IMR-90 (cell line): ENCODE measurements around the gene CAPN2. TPM values are rescaled to one million over a fixed set of nuclear protein-coding genes. Genes with fewer than 3 reads are reported as not detected.

Experiments
- ATAC-seq: fragments of 200-7000 bp; cut with Tn5 transposase; 2 replicates; pipeline ENCODE4 v1.9.1; 2020; ENCODE audit warnings: low read depth, mild to moderate bottlenecking, moderate library complexity
- BruUV-seq: library from RNA; stranded (reverse); fragments of 400-500 nt; replicated peaks from 2 replicates; lab custom pipeline; 2021; lab: Mats Ljungman, UMichigan
- CTCF ChIA-PET: fragments of 300-600 bp; formaldehyde crosslinking; extraction: SDS; loops from one replicate; lab custom pipeline; 2021; ENCODE audit warnings: antibody characterized with exemption; lab: Yijun Ruan, JAX
- POLR2A ChIA-PET: fragments of 300-600 bp; sonication (Branson Sonifier 250); formaldehyde crosslinking; loops from one replicate; lab custom pipeline; 2022; ENCODE audit warnings: antibody characterized with exemption; ENCODE audit not compliant: unreplicated experiment; lab: Charles Lee
- DNase-seq: peaks from one replicate; pipeline ENCODE4 v3.0.0; 2013
- H2AFZ ChIP-seq: replicated peaks from 2 replicates; pipeline ENCODE3; 2013; ENCODE audit warnings: low read length, mild to moderate bottlenecking; ENCODE audit not compliant: poor library complexity
- H2AK5ac ChIP-seq: 2 replicates; pipeline ENCODE4 v1.6.1; 2013; ENCODE audit warnings: low read depth, low read length, inconsistent platforms
- H2AK9ac ChIP-seq: replicated peaks from 2 replicates; pipeline ENCODE3; 2013; ENCODE audit warnings: mild to moderate bottlenecking, low read depth, low read length, moderate library complexity; ENCODE audit not compliant: poor library complexity
- H2BK120ac ChIP-seq: 2 replicates; pipeline ENCODE4 v1.6.1; 2013; ENCODE audit warnings: low read depth, low read length, inconsistent platforms
- H2BK15ac ChIP-seq: 3 replicates; pipeline ENCODE4 v1.6.1; 2013; ENCODE audit warnings: low read depth, low read length, inconsistent platforms
- H2BK20ac ChIP-seq: 2 replicates; pipeline ENCODE4 v1.6.1; 2013; ENCODE audit warnings: low read depth, mild to moderate bottlenecking, inconsistent platforms, low read length, moderate library complexity
- H2BK5ac ChIP-seq: 2 replicates; pipeline ENCODE4 v1.6.1; 2013; ENCODE audit warnings: mild to moderate bottlenecking, low read depth, low read length, inconsistent platforms; ENCODE audit not compliant: poor library complexity, severe bottlenecking
- H3K14ac ChIP-seq: replicated peaks from 2 replicates; pipeline ENCODE4 v1.6.1; 2013; ENCODE audit warnings: low read depth, low read length, inconsistent platforms
- H3K18ac ChIP-seq: 2 replicates; pipeline ENCODE4 v1.6.1; 2013; ENCODE audit warnings: low read depth, low read length, control low read depth
- H3K23ac ChIP-seq: 2 replicates; pipeline ENCODE4 v1.6.1; 2013; ENCODE audit warnings: low read depth, low read length, inconsistent platforms
- H3K27ac ChIP-seq: 2 replicates; pipeline ENCODE4 v1.5.1; 2013; ENCODE audit warnings: mild to moderate bottlenecking, control low read depth, low read length; ENCODE audit not compliant: insufficient read depth
- H3K27me3 ChIP-seq: 2 replicates; pipeline ENCODE4 v1.6.1; 2013; ENCODE audit warnings: low read length; ENCODE audit not compliant: control insufficient read depth, insufficient read depth
- H3K36me3 ChIP-seq: 2 replicates; pipeline ENCODE4 v1.6.1; 2013; ENCODE audit warnings: low read length, mixed read lengths; ENCODE audit not compliant: control insufficient read depth, insufficient read depth
- H3K4ac ChIP-seq: 2 replicates; pipeline ENCODE4 v1.6.1; 2013; ENCODE audit warnings: low read depth, low read length, inconsistent platforms
- H3K4me1 ChIP-seq: 2 replicates; pipeline ENCODE4 v1.6.1; 2013; ENCODE audit warnings: low read length, mixed read lengths; ENCODE audit not compliant: control insufficient read depth, insufficient read depth
- H3K4me2 ChIP-seq: 2 replicates; pipeline ENCODE4 v1.6.1; 2013; ENCODE audit warnings: low read depth, mild to moderate bottlenecking, control low read depth, low read length, moderate library complexity
- H3K4me3 ChIP-seq: 2 replicates; pipeline ENCODE4 v1.5.1; 2013; ENCODE audit warnings: low read depth, mild to moderate bottlenecking, control low read depth, low read length, moderate library complexity; ENCODE audit not compliant: insufficient read depth
- H3K56ac ChIP-seq: 2 replicates; pipeline ENCODE4 v1.6.1; 2013; ENCODE audit warnings: low read length, inconsistent platforms; ENCODE audit not compliant: insufficient read depth; ENCODE audit errors: extremely low read depth
- H3K79me1 ChIP-seq, 2 experiments: 2 replicates each; pipeline ENCODE4 v1.6.1; 2013; ENCODE audit warnings: low read length in 2 of 2, inconsistent platforms in 1 of 2, low read depth in 1 of 2
- H3K9ac ChIP-seq: 2 replicates; pipeline ENCODE4 v1.6.1; 2013; ENCODE audit warnings: low read depth, low read length, control low read depth
- H3K9me1 ChIP-seq: 2 replicates; pipeline ENCODE4 v1.6.1; 2013; ENCODE audit warnings: low read length, inconsistent platforms; ENCODE audit not compliant: insufficient read depth
- H3K9me3 ChIP-seq: 2 replicates; pipeline ENCODE4 v1.6.1; 2013; ENCODE audit warnings: low read length; ENCODE audit not compliant: control insufficient read depth, insufficient read depth
- H4K20me1 ChIP-seq: 2 replicates; pipeline ENCODE4 v1.6.1; 2013; ENCODE audit warnings: low read length, inconsistent platforms; ENCODE audit not compliant: insufficient read depth
- H4K5ac ChIP-seq: 2 replicates; pipeline ENCODE4 v1.6.1; 2013; ENCODE audit warnings: mild to moderate bottlenecking, low read depth, low read length, control low read depth
- H4K8ac ChIP-seq, 2 experiments: 2 replicates each; pipeline ENCODE4 v1.6.1; 2013; ENCODE audit warnings: low read depth in 2 of 2, low read length in 2 of 2, control low read depth in 1 of 2, inconsistent platforms in 1 of 2
- H4K91ac ChIP-seq: 2 replicates; pipeline ENCODE4 v1.6.1; 2013; ENCODE audit warnings: low read depth, low read length, inconsistent platforms; ENCODE audit not compliant: insufficient read depth
- BHLHE40 ChIP-seq: fragments of 150-350 bp; IDR thresholded peaks from 2 replicates; pipeline ENCODE4 v1.6.1; 2016; ENCODE audit warnings: mild to moderate bottlenecking, low read depth, low read length
- CEBPB ChIP-seq: IDR thresholded peaks from 2 replicates; pipeline ENCODE4 v1.6.1; 2012; ENCODE audit warnings: low read depth, low read length, improper control_type of control experiment
- CHD1 ChIP-seq: IDR thresholded peaks from 2 replicates; pipeline ENCODE4 v1.6.1; 2012; ENCODE audit warnings: low read depth, low read length, improper control_type of control experiment
- CTCF ChIP-seq: conservative IDR thresholded peaks from 2 replicates; pipeline ENCODE4 v1.5.1; 2012; ENCODE audit warnings: mild to moderate bottlenecking, low read depth, low read length, improper control_type of control experiment
- FOS ChIP-seq: fragments of 150-350 bp; IDR thresholded peaks from 2 replicates; pipeline ENCODE4 v1.6.1; 2016; ENCODE audit warnings: low read depth, low read length
- MAFK ChIP-seq: IDR thresholded peaks from 2 replicates; pipeline ENCODE4 v1.6.1; 2012; ENCODE audit warnings: low read depth, low read length, improper control_type of control experiment
- MAZ ChIP-seq: IDR thresholded peaks from 2 replicates; pipeline ENCODE4 v1.6.1; 2012; ENCODE audit warnings: low read depth, mild to moderate bottlenecking, low read length, improper control_type of control experiment, moderate library complexity, borderline replicate concordance
- MXI1 ChIP-seq: IDR thresholded peaks from 2 replicates; pipeline ENCODE4 v1.6.1; 2012; ENCODE audit warnings: low read depth, mild to moderate bottlenecking, low read length, moderate library complexity, borderline replicate concordance
- NFE2L2 ChIP-seq: fragments of 150-350 bp; IDR thresholded peaks from 2 replicates; pipeline ENCODE4 v1.6.1; 2016; ENCODE audit warnings: low read depth, mild to moderate bottlenecking, low read length
- POLR2A ChIP-seq: IDR thresholded peaks from 2 replicates; pipeline ENCODE4 v1.6.1; 2012; ENCODE audit warnings: mild to moderate bottlenecking, low read depth, low read length
- RAD21 ChIP-seq: IDR thresholded peaks from 2 replicates; pipeline ENCODE4 v1.6.1; 2012; ENCODE audit warnings: low read length, improper control_type of control experiment
- RCOR1 ChIP-seq: IDR thresholded peaks from 2 replicates; pipeline ENCODE4 v1.6.1; 2012; ENCODE audit warnings: mild to moderate bottlenecking, low read length, improper control_type of control experiment; ENCODE audit not compliant: insufficient replicate concordance
- SMC3 ChIP-seq: fragments of 150-350 bp; IDR thresholded peaks from 2 replicates; pipeline ENCODE4 v1.6.1; 2016; ENCODE audit warnings: low read depth, mild to moderate bottlenecking, antibody characterized with exemption, low read length, moderate library complexity
- WGBS, 2 experiments: methylation state at CpG; one replicate each; pipeline versions ENCODE4 v1.1.5 to v1.1.7; 2013; ENCODE audit warnings: missing lambda C conversion rate in 2 of 2; ENCODE audit not compliant: insufficient read length in 1 of 2; ENCODE audit errors: extremely low coverage in 2 of 2; 5-methylcytosine and 5-hydroxymethylcytosine counted together
- dilution Hi-C: fragments of 300-500 bp; cut with HindIII; formaldehyde crosslinking; loops from one replicate; pipeline ENCODE4 v1.14.3; 2018; ENCODE audit warnings: low sequenced_read_pairs; ENCODE audit not compliant: unreplicated experiment
- in situ Hi-C: fragments of 300-500 bp; cut with MboI; formaldehyde crosslinking; loops from 3 replicates; pipeline ENCODE4 v1.14.3; 2019; ENCODE audit warnings: low sequenced_read_pairs, inconsistent platforms, mixed read lengths
- intact Hi-C: fragments of 100-400 bp; cut with micrococcal nuclease; formaldehyde crosslinking; loops from 2 replicates; pipeline ENCODE4 v1.10.0; 2022
- polyA plus RNA-seq, 3 experiments: library from polyadenylated mRNA; depleted of rRNA; stranded (reverse); fragments of >200 nt; gene quantifications; 2 replicates each; pipeline ENCODE4 v1.2.3, GENCODE V29; 2012; ENCODE audit warnings: low replicate concordance in 1 of 3
- total RNA-seq: library from RNA; depleted of rRNA; stranded (reverse); fragments of >200 nt; gene quantifications from 2 replicates; pipeline ENCODE4 v1.2.3, GENCODE V29; 2012
- TF ChIP-seq, protein P1 (sequence below): fragments of 150-350 bp; IDR thresholded peaks from 2 replicates; pipeline ENCODE4 v1.6.1; 2016; ENCODE audit warnings: low read depth, mild to moderate bottlenecking, low read length, moderate library complexity, borderline replicate concordance

The CAPN2 gene
- total and polyA plus RNA-seq, 2 of the 4 experiments (the other 2 are of a cell fraction) = 339 to 430 TPM

DNA sequence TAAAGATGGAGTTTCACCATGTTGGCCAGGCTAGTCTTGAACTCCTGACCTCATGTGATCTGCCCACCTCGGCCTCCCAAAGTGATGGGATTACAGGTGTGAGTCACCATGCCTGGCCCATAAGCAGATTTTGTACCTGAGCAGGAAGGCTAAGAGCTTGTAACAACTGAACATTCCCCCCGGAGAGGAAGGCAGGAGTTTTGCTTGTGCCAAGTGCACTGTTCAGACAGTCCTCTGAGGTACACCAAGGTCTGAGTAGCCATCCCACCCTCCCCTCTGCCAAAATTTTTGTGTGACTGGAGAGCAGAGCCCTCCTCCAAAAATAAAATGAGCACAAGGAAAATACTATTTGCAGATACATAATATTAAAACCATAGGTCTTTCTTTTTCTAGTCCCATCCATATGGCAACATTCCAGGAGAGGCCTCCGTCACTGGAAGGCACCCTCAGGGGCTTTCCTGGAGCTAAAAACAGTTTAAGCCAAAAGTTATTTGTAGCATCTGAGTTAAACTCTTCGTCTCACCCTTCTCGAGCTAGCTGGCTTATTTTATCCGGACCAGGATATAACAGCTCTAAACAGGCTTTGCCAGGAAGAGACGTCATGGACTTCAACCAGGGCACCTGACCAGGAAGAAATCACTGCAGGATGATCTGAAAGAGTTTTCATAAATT lies 27.2 kb downstream of the CAPN2 start:
- Histone ChIP-seq H3K36me3 (peaks cover 45% of the 10 kb centered on the region), H3K14ac (no peak overlapping the region), H2AK9ac (no peak overlapping the region), H3K9me3 (no peaks in the 10 kb centered on the region), H2BK5ac (no peak overlapping the region), H3K27ac (no peak overlapping the region), H4K5ac (no peak overlapping the region), H3K4me2 (no peak overlapping the region), H4K20me1 (peaks cover 82% of the 10 kb centered on the region), H3K9me1 (peaks cover 42% of the 10 kb centered on the region), H3K4me1 (peaks cover 10% of the 10 kb centered on the region), H3K23ac (no peak overlapping the region), H2AK5ac (no peak overlapping the region), H3K79me1 (peaks cover 61 to 84% of the 10 kb centered on the region in 2 experiments), H3K27me3 (no peaks in the 10 kb centered on the region), H4K8ac (peak overlapping the region in 1 of 2 experiments; percentile 22; a peak in 1 of 4 replicates), H3K18ac (no peak overlapping the region), H4K91ac (no peak overlapping the region), H3K9ac (no peak overlapping the region), H2AFZ (no peak overlapping the region), H3K4me3 (no peak overlapping the region), H2BK15ac (no peak overlapping the region), H2BK120ac (no peak overlapping the region), H2BK20ac (no peak overlapping the region), H3K56ac (no peak overlapping the region), H3K4ac (no peak overlapping the region)
- no peak for ATAC-seq
- BruUV-seq = no TSS peak
- ChIA-PET CTCF (interaction anchor here (2.2 kb wide), 1 partner anchor 10 kb away, joined by 7 read pairs; no protein-coding TSS in a partner anchor), POLR2A (no interaction called here)
- dilution Hi-C loops = no loop called here
- no peak for DNase-seq
- in situ Hi-C loops = no loop called here
- TF ChIP-seq BHLHE40 (no peak), POLR2A (no peak), NFE2L2 (no peak), CHD1 (no peak), MAFK (no peak), SMC3 (no peak), RAD21 (no peak), MXI1 (no peak), FOS (no peak), CEBPB (no peak), RCOR1 (no peak), CTCF (no peak), MAZ (no peak)
- TF ChIP-seq, protein P1, sequence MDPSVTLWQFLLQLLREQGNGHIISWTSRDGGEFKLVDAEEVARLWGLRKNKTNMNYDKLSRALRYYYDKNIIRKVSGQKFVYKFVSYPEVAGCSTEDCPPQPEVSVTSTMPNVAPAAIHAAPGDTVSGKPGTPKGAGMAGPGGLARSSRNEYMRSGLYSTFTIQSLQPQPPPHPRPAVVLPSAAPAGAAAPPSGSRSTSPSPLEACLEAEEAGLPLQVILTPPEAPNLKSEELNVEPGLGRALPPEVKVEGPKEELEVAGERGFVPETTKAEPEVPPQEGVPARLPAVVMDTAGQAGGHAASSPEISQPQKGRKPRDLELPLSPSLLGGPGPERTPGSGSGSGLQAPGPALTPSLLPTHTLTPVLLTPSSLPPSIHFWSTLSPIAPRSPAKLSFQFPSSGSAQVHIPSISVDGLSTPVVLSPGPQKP = no peak
- WGBS, 2 experiments = 76% methylated on average over 4 of the region's 7 CpGs; no CpG with 5 or more reads in 1 of the 2 experiments
- intact Hi-C loops = no loop called here
